Heart left ventricle (tissue), 16 donors: Measurements from ENCODE around the gene RWDD1. TPM values are rescaled to one million over a fixed set of nuclear protein-coding genes. Genes with fewer than 3 reads are reported as not detected.

Experiments used
- ATAC-seq, 4 donors: fragments of 200-7000 bp; cut with Tn5 transposase; one replicate each; pipeline ENCODE4 v1.9.1; 2020 to 2022; ENCODE audit warnings: moderate library complexity in 4 of 4, mild to moderate bottlenecking in 3 of 4, moderate number of reproducible peaks in 1 of 4
- DNase-seq, 5 donors: peaks; one replicate each; pipeline ENCODE4 v3.0.0-alpha.2; 2020
- H3K27ac ChIP-seq, 12 donors: fragments of 200-600 bp; sonication (generic) in 4 of 12; one replicate each; pipeline versions ENCODE4 v1.5.0 to v1.8.0; 2016 to 2022; ENCODE audit warnings: mild to moderate bottlenecking in 2 of 12
- H3K27me3 ChIP-seq, 9 donors: fragments of 200-600 bp; sonication (generic) in 2 of 9; one replicate each; pipeline versions ENCODE4 v1.5.1 to v1.8.0; 2016 to 2022; ENCODE audit warnings: mild to moderate bottlenecking in 3 of 9
- H3K36me3 ChIP-seq, 9 donors: fragments of 200-600 bp; sonication (generic) in 2 of 9; one replicate each; pipeline versions ENCODE4 v1.5.0 to v1.8.0; 2018 to 2022; ENCODE audit warnings: mild to moderate bottlenecking in 2 of 9
- H3K4me1 ChIP-seq, 12 donors: fragments of 200-600 bp; sonication (generic) in 4 of 12; one replicate each; pipeline versions ENCODE4 v1.5.0 to v1.8.0; 2016 to 2022; ENCODE audit warnings: mild to moderate bottlenecking in 3 of 12
- H3K4me3 ChIP-seq, 12 donors: fragments of 200-600 bp; sonication (generic) in 4 of 12; one replicate each; pipeline versions ENCODE4 v1.5.0 to v1.8.0; 2017 to 2022; ENCODE audit warnings: mild to moderate bottlenecking in 9 of 12, moderate library complexity in 4 of 12
- H3K9me3 ChIP-seq, 12 donors: fragments of 200-600 bp; sonication (generic) in 4 of 12; one replicate each; pipeline versions ENCODE4 v1.5.0 to v1.8.0; 2016 to 2022; ENCODE audit warnings: mild to moderate bottlenecking in 1 of 12
- CTCF ChIP-seq, 12 donors: fragments of 200-600 bp; sonication (generic) in 4 of 12; IDR thresholded peaks; one replicate each; pipeline versions ENCODE4 v1.5.0 to v1.8.0; 2018 to 2022; ENCODE audit warnings: antibody characterized with exemption in 12 of 12, mild to moderate bottlenecking in 5 of 12
- POLR2A ChIP-seq, 2 donors: fragments of 450-650 bp; IDR thresholded peaks; one replicate each; pipeline ENCODE4 v1.6.1; 2017; ENCODE audit warnings: antibody characterized with exemption in 2 of 2, mild to moderate bottlenecking in 2 of 2, moderate library complexity in 2 of 2
- WGBS, 4 donors: extraction: QIAGEN DNeasy Blood & Tissue Kit in 2 of 4; methylation state at CpG; one replicate each; pipeline versions ENCODE4 v1.1.5 to v1.1.7; 2013 to 2018; 5-methylcytosine and 5-hydroxymethylcytosine counted together
- intact Hi-C, 10 donors: fragments of 100-400 bp; cut with DNase I; formaldehyde crosslinking; loops; one replicate each; pipeline versions ENCODE4 v1.11.1 to v1.14.2; 2022
- polyA plus RNA-seq, 2 donors: library from polyadenylated mRNA; stranded (reverse); fragments of 200-250 nt; gene quantifications; one replicate each; pipeline ENCODE4 v1.2.3, GENCODE V29; 2013
- total RNA-seq, 9 donors: library from RNA; depleted of rRNA in 2 of 9; stranded (reverse); fragments of >200 nt in 2 of 9; fragmentation: NEBNext Ultra II Directional in 3 of 9; extraction: Animal tissue kit (Norgen Biotek cat#: 25700) in 3 of 9; gene quantifications; one replicate each; pipeline versions ENCODE4 v1.1.0 to v1.2.4, GENCODE V29; 2016 to 2023
- donor health status: ischemic (EF 13 %, LVEDD 7.1; RV severe dilation, severe dysfunction).
- donor health status: healthy with polysubstance abuse.
- donor health status: DM: no; HTN: yes; CAD: no.
- donor health status: DM: no; HTN: no; CAD: no.
- donor health status: ischemic (EF 25% LVEDD 6.9; RV normal size, moderate dysfunction).
- donor health status: ischemic (EF 25% LVEDD 5.7; RV mildly dilated, moderate dysfunction).
- donor health status: healthy.
- donor health status: DM: yes; HTN: yes; CAD: no.
- donor health status: ischemic (EF 35%, LVEDD 5.7; RV mildly dilated, moderate dysfunction).
- donor health status: nonischemic (EF 11% LVEDD 7.7; RV severe dilation, severe dysfunction).
- donor health status: DM: yes; HTN: yes; CAD: no.
- donor health status: PGD.
- donor health status: ischemic (EF 29% LVEDD 5.4; RV normal size, mild dysfunction).
- donor health status: nonischemic (EF 23%, LVEDD 6.1; RV moderate dilation, normal function).

The RWDD1 gene
- total and polyA plus RNA-seq, 11 donors: 35.9 to 124 (median 52.2) TPM

- peaks cover 0 to 25% (median 7%) of the 10 kb centered on the region in 12 donors for H3K4me1 ChIP-seq
- no peak for ATAC-seq
- no peak for TF ChIP-seq POLR2A (IDR thresholded peaks at IDR 0.05)
- no peak for TF ChIP-seq CTCF (IDR thresholded peaks at IDR 0.05)
- H3K27ac ChIP-seq: no peak overlapping the region
- H3K4me3 ChIP-seq: no peak overlapping the region
- H3K9me3 ChIP-seq: no peaks in the 10 kb centered on the region
- no peaks in the 10 kb centered on the region for H3K36me3 ChIP-seq
- 91 to 95% (median 92%) methylated on average over 4 of the region's 4 CpGs for WGBS, 4 donors
- intact Hi-C loops: loop anchor here in 9 of 10 donors (2.0 to 10.0 kb wide), 7 partner anchors 51 to 447 kb away; partner anchors contain the start of genes TSPYL1 (in 2 of the 9) and CALHM5 (in 1 of the 9)
- no peaks in the 10 kb centered on the region for H3K27me3 ChIP-seq
- no peak for DNase-seq
Observed at GRCh38 chr6:116562019-116562403, 9.3 kb upstream of the RWDD1 start.

DNA sequence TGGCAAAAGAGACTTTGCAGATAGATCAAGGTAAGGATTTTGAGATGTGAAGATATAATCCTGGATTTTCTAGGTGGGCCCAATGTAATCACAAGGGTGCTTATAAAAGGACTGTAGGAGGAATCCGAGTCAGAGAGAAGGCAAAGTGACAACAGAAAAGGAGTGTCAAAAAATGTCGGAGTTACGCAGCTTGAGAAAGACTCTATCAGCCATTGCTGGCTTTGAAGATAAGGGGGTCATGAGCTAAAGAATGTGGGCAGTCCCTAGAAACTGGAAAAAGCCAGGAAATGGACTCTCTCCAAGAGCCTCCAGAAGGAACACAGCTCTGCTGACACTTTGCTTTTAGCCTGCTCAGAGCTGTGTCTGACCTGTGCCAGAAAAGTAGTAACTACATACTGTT, 8.7 kb upstream of the RWDD1 start:
- Histone ChIP-seq H3K36me3 (no peaks in the 10 kb centered on the region), H3K9me3 (no peaks in the 10 kb centered on the region), H3K27ac (no peak overlapping the region), H3K4me3 (no peak overlapping the region), H3K27me3 (no peaks in the 10 kb centered on the region), H3K4me1 (peaks cover 0 to 19% (median 6%) of the 10 kb centered on the region in 12 donors)
- DNase-seq (no peak), ATAC-seq (no peak)
- WGBS, 4 donors: 30 to 44% (median 38%) methylated on average over 3 of the region's 3 CpGs
- intact Hi-C loops: loop anchor here in 9 of 10 donors (2.0 to 10.0 kb wide), 7 partner anchors 52 to 448 kb away; partner anchors contain the start of genes TSPYL1 (in 2 of the 9) and CALHM5 (in 1 of the 9)
- TF ChIP-seq POLR2A (IDR thresholded peaks at IDR 0.05): no peak
- no peak for TF ChIP-seq CTCF (IDR thresholded peaks at IDR 0.05)

DNA sequence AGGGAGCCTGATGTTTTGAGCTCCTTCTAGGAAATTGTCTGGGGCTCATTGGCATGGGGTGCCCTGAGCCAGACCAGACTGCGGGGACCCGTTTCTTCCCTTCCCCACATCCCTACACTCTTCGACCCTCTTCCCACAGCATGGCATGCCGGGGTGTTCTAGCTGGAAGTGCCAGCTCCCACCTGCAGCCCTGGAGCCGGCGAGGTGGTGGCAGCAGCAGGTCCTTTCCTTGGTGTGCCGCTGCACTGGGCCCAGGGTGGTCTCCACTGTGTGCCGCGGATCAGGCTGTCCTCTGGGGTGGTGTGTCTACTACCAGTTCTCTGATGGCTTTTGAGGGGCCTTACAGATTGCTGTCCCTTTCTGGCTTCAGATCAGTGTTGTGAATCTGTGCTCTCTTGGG, 7.5 kb upstream of the RWDD1 start:
- no peak overlapping the region for H3K27ac ChIP-seq
- 91 to 96% (median 94%) methylated on average over 9 of the region's 9 CpGs for WGBS, 4 donors
- no peak overlapping the region for H3K4me3 ChIP-seq
- H3K27me3 ChIP-seq: no peaks in the 10 kb centered on the region
- H3K9me3 ChIP-seq: no peaks in the 10 kb centered on the region
- TF ChIP-seq POLR2A (IDR thresholded peaks at IDR 0.05): no peak
- no peaks in the 10 kb centered on the region for H3K36me3 ChIP-seq
- H3K4me1 ChIP-seq: peaks cover 0 to 11% (median 0%) of the 10 kb centered on the region in 12 donors
- DNase-seq (no peak), ATAC-seq (no peak)
- intact Hi-C loops: loop anchor here in 9 of 10 donors (2.0 to 10.0 kb wide), 7 partner anchors 53 to 449 kb away; partner anchors contain the start of genes TSPYL1 (in 2 of the 9) and CALHM5 (in 1 of the 9)

DNA sequence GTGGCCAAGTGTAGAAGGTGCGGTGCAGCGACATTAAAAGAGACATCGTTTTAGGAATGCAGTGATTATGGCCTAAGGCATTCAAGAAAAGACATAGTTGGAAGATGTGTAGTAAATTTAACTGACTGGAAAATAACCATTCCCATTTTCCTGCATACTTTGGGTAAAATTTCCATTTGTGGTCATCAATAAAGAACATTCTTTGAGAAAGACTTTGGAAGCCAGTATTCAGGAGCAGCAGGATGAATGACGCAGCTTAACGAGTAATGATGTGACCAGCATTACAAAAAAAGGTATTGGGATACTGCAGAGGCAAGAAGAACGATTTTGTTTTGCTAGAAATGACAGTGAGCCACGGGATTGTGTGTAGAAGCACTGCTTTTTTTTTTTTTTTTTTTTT, 7.0 kb upstream of the RWDD1 start:
- no peak for TF ChIP-seq POLR2A (IDR thresholded peaks at IDR 0.05)
- no peak for TF ChIP-seq CTCF (IDR thresholded peaks at IDR 0.05)
- DNase-seq: no peak
- intact Hi-C loops: loop anchor here in 9 of 10 donors (5.0 to 10.0 kb wide), 6 partner anchors 280 to 450 kb away; partner anchors contain the start of gene TSPYL1 (in 2 of the 9)
- ATAC-seq: no peak
- WGBS, 4 donors: 77 to 88% (median 84%) methylated on average over 7 of the region's 7 CpGs
- H3K36me3 ChIP-seq: no peaks in the 10 kb centered on the region
- no peak overlapping the region for H3K27ac ChIP-seq
- H3K4me3 ChIP-seq: no peak overlapping the region
- no peaks in the 10 kb centered on the region for H3K27me3 ChIP-seq
- no peaks in the 10 kb centered on the region for H3K9me3 ChIP-seq
- H3K4me1 ChIP-seq: peaks cover 0 to 11% (median under 1%) of the 10 kb centered on the region in 12 donors
